GM15510 (cell line): ENCODE data around the gene CCL16.

Source experiments
- POLR2A ChIP-seq: IDR thresholded peaks from 3 replicates; pipeline ENCODE4 v1.6.1; 2011; ENCODE audit warnings: borderline replicate concordance; ENCODE audit not compliant: insufficient read length; ENCODE audit errors: extremely low read depth

Gene CCL16

DNA sequence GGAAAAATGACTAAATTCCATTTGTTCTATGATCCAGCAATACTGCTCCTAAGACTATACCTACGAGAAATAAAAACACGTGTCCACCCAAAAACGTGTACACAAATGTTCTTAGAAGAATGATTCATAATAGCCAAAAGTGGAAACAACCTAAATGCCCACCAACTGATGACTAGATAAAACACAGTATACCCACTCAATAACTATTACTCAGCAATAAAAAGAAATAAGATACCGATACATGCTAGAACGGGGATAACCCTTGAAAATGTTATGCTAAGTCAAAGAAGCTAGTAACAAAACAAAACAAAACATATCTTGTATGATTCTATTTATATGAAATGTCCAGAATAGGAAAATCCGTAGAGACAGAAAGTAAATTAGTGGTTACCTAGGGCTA, 17.6 kb downstream of the CCL16 start:
- TF ChIP-seq POLR2A = no peak

DNA sequence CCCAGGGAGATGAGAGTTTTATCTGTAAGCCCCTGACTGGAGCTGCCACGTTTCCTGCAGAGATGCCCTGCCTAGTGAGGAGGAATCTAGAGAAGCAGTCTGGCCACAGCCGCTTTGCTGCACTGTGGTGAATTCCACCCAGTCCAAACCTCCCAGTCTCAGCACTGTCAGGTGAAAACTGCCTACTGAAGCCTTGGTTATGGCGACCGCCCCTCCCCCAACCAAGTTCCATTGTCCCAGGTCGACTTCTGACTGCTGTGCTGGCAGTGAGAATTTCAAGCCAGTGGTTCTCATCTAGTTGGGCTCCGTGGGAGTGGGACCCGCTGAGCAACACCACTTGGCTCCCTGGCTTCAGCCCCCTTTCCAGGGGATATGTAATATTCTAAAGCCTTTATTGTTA, 27.6 kb downstream of the CCL16 start:
- TF ChIP-seq POLR2A = no peak

- no peak for TF ChIP-seq POLR2A
These were observed 31.9 kb downstream of the CCL16 start for GRCh38 chr17:35949401-35949800.

DNA sequence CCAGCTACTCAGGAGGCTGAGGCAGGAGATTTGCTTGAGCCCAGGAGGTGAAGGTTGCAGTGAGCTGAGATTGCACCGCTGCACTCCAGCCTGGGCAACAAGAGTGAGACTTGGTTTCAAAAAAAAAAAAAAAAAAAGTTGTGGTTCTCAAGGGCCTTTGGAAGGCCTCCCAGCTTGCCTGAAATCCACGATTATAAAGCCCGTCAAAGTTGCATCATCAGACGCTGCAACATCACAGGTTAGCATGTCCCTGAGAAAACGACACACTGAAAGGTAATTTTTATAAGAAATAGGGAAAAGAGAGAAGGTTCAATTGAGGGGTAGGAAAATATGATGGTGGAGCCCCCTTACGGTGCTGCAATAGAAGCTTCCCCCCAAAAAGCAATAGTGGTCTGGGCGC, 33.2 kb downstream of the CCL16 start:
- TF ChIP-seq POLR2A = no peak

DNA sequence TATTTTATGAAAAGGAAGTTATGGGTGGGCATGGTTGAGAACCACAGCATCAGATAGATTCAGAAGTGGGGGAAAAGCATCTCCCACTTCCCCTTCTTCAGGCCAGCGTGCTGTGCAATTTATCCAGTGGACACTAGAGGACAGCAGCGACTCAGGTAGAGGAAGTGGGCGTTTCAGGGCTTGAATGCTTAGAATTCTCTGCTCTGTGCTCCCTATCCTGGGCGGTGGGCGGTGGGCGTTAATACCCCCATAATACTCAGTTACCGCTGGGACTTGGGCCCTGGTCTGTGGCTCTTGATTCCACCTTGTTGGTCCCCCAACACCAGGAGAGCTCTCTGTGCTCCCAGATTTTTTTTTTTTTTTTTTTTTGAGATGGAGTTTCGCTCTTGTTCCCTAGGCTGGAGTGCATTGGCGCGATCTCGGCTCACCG, 34.1 kb downstream of the CCL16 start:
- no peak for TF ChIP-seq POLR2A

- TF ChIP-seq POLR2A = no peak
These were observed 37.1 kb downstream of the CCL16 start for GRCh38 chr17:35944151-35944550.

GRCh38 chr17:35943537-35943936, 37.8 kb downstream of the CCL16 start, which contains the start of gene LYZL6:
TSS of gene LYZL6 (minus strand) at chr17:35943713. CDS start at chr17:35939356, 4,357 bp downstream.
- TF ChIP-seq POLR2A = no peak

- no peak for TF ChIP-seq POLR2A
These were observed 38.6 kb downstream of the CCL16 start for GRCh38 chr17:35942588-35943186.

- no peak for TF ChIP-seq POLR2A
These were observed 45.2 kb downstream of the CCL16 start for GRCh38 chr17:35936063-35936462.

DNA sequence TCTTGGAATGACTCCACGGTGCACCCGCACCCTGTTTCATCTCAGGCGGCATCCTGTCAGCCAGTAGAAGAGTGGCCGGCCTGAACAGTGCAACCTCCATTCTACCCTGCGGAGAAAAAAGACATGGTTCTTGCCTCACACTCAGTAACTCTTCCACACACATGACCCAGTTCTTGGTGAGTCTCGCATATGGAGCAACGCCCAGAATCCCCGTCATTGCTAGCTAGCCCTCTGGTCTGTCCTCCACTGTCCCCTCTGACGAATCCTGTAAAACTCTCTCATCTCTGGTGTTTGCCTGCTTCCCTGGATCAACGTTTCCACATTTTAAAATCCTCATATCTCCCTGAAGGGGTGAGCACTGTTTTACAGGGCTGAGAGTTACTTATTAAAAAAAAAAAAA, 46.5 kb downstream of the CCL16 start:
- TF ChIP-seq POLR2A = no peak

- TF ChIP-seq POLR2A = no peak
These were observed 48.7 kb downstream of the CCL16 start for GRCh38 chr17:35932586-35932985.

GRCh38 chr17:35931794-35932425, 49.4 kb downstream of the CCL16 start:
- no peak for TF ChIP-seq POLR2A

- peak; percentile 67 for TF ChIP-seq POLR2A
These were observed 50.9 kb downstream of the CCL16 start, which contains the start of gene RDM1 for GRCh38 chr17:35930211-35931065. TSS of gene RDM1 (minus strand) at chr17:35930773. CDS start at chr17:35930727, 46 bp downstream.

- no peak for TF ChIP-seq POLR2A
These were observed 53.6 kb downstream of the CCL16 start for GRCh38 chr17:35927714-35928113.
